SW 1271 (cell line): ENCODE measurements around the gene TRMT5.

Experiments
- DNase-seq, 2 experiments: peaks; one replicate each; lab custom pipeline; 2025; lab: John Stamatoyannopoulos, UW

Gene TRMT5

DNA sequence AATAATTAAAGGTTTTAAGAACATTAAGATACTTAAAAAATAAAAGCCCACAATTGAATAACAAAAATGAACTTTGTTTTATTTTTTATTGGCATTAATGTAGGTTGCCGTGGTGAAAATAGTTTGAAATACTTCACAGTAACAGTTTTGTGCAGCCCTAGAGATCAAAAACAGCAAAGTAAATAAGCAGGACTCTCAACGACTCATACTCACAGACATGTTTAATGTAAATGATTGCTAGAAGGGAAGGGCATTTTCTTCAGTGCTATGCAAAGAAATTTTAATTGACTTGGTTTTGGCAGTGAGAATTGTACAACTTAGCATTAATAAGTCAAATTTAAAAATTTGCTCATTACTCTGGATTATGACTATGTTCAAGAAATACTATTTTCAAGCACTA lies 16.0 kb downstream of the TRMT5 start:
- no peak for DNase-seq

GRCh38 chr14:60963761-60964160 lies 17.1 kb downstream of the TRMT5 start:
- DNase-seq: no peak

DNA sequence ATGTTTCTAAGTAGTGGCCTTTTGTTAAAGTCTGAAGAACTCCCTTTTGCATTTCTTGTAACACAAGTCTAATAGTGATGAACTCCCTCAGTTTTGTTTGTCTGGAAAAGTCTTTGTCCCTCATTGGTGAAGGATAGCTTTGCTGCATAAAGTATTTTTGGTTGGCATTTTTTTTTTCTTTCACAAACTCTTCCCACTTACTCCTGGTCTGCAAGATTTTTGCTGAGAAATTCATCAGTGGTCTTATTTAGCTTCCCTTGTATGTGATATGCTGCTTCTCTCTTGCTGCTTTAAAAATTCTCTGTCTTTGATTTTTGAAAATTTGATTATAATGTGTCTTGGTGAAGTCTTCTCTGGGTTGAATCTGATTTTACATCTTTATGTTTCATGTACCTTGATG lies 22.7 kb downstream of the TRMT5 start:
- DNase-seq: no peak

- DNase-seq: no peak
Measured at GRCh38 chr14:60956632-60957031, 24.2 kb downstream of the TRMT5 start.

GRCh38 chr14:60956202-60956601 lies 24.7 kb downstream of the TRMT5 start:
- DNase-seq: no peak

DNA sequence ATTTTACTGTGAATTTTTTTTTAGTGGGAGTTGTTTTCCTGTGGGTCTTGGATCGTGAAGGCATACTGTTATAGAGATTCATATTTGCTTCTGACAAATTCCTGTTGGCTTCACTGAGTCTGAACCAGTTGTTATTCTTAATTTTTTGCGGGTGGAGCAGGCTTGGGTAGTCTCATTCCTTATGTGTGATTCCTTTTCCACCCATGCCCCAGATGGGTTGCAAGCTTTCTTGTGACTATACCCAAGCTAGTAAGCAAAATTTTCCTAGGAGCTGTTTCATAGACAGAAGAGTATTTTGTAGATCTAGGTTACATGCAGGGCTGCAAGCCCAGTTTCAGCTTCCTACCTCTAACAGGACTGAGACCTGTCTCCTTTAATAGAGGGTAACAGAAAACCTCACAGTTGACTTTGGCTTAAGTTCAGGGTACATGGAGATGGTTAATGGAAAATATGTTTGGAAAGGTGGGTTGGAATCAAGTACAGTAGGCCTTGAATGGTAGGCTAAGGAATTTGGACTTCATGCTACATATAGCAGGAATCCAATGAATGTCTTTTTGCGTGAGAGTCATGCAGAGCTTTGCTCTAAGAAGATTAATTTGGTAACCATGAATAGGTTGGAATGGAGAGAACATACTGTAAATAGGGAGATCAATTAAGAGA lies 29.0 kb downstream of the TRMT5 start:
- DNase-seq: no peak

DNA sequence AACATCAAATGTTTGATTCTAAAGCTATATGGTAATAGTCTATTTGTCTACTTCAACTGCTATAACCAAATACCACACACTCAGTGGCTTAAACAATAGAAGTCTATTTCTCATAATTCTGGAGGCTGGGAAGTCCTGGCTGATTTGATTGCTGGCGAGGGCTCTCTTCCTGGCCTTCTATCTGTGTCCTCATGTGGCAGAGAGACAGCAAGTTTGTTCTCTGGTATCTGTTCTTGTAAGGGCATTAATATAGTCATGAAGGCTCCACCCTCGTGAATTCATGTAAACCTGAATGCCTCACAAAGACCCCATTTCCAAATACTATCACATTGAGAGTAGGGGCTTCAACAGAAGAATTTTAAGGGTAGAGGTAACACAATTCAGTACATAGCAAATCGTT lies 34.1 kb downstream of the TRMT5 start:
- DNase-seq: no peak

DNA sequence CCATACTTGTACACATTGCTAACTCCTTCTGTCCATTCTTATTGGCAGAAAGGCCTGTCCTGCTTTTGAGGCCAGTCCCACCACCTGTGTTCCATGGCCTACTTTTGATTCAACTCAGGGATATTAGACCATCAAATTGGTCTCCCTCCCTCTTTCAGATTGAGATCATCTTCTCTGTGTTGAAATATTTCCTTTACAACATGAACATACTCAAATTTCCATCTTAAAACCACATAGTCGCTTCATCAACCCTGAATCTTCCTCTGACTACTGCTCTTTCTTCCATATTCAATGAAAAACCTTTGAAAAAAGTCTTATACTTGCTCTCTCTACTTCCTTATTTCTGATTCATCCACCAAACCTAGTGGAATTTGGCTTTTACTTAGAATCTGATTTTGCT lies 34.9 kb downstream of the TRMT5 start:
- no peak for DNase-seq

DNA sequence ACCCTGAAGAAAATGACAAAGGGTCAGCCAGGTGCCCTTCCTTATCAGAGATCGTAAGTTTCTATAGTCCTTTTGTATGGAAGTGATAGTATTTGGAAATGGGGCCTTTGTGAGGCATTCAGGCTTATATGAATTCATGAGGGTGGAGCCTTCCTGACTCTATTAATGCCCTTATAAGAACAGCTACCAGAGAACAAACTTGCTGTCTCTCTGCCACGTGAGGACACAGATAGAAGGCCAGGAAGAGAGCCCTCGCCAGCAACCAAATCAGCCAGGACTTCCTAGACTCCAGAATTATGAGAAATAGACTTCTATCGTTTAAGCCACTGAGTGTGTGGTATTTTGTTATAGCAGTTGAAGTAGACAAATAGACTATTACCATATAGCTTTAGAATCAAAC lies 36.7 kb downstream of the TRMT5 start:
- no peak for DNase-seq

DNA sequence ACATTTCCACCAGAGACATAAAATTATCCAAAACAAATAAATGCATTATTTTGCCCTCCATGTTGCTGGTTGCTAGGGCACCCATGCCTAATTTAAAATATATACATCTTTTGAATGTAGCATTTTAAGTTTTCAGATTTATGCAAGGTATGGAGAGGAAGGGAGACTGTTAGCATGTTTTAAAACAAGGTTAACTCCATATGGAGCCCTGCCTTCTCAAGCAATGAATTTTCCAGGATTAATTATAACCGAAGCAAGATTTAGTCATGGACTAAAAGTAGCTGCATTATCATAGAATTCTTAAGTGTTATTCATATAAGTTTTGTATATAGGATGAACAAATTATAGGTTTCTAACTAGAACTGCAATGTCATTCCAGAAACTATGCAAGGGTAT lies 37.2 kb downstream of the TRMT5 start:
- no peak for DNase-seq

- DNase-seq: no peak
Measured at GRCh38 chr14:60935319-60935718, 45.6 kb downstream of the TRMT5 start.

- DNase-seq: no peak
Measured at GRCh38 chr14:60933920-60934655, 46.8 kb downstream of the TRMT5 start.

GRCh38 chr14:60931218-60931617 lies 49.7 kb downstream of the TRMT5 start:
- no peak for DNase-seq

- DNase-seq: no peak
Measured at GRCh38 chr14:60926002-60926401, 54.9 kb downstream of the TRMT5 start.

DNA sequence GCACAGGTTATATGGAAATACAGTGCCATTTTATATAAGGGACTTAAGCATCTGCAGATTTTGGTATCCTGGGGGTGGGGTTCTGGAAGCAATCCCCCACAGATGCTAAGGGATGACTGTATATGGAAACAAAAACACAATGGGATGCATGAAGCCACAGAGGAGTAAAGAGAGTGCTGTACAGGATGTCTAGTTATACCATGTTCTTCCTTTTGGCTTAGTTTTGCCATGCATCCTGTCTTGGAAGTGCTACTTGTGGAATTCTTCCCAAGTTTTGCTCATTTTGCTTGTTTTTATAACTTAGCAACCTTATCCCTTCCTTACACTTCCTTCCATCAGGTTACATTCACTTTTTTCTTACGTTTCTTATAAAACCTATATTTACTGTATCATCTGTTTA lies 55.6 kb downstream of the TRMT5 start:
- no peak for DNase-seq

DNA sequence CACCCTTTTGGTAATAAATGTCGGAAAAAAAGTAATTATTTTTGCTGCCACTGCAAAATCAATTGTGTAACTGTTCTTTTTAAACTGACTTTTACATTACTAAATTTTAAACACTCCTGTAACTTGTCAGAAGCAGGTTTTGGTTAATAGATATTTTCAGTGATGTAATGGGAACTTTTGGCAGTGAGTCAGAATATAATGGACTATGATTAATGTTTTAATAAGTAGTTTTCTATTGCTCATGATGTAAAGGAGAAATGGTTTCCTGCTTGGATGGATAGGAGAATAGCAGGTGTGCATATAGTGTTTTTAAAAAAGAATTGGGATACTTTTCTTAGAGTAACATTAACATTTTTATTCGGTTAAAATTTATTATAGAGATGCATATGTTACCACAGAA lies 58.8 kb downstream of the TRMT5 start:
- no peak for DNase-seq
